HepG2 (cell line): ENCODE measurements around the gene RETREG2. TPM values are rescaled to one million over a fixed set of nuclear protein-coding genes. Genes with fewer than 3 reads are reported as not detected.

ENCODE experiments used
- ATF2 ChIP-seq: sonication (generic); formaldehyde crosslinking; IDR thresholded peaks from 2 replicates; pipeline ENCODE4 v1.4.0; 2020; ENCODE audit warnings: missing genetic modification reagents
- ATF7 ChIP-seq, 2 experiments: fragments of 450-650 bp in 1 of 2; sonication (generic) in 1 of 2; formaldehyde crosslinking in 1 of 2; IDR thresholded peaks; 2 replicates each; pipeline versions ENCODE4 v1.4.0 to v1.6.1; 2016 to 2020; ENCODE audit warnings: antibody characterized with exemption in 1 of 2, mild to moderate bottlenecking in 1 of 2, missing genetic modification reagents in 1 of 2
- CCAR2 ChIP-seq: fragments of 200-400 bp; formaldehyde crosslinking; optimal IDR thresholded peaks from 2 replicates; pipeline ENCODE3; 2018; ENCODE audit warnings: low read depth, mild to moderate bottlenecking, low read length, moderate library complexity
- CENPT ChIP-seq: sonication (generic); formaldehyde crosslinking; IDR thresholded peaks from 2 replicates; pipeline ENCODE4 v1.8.0; 2022; ENCODE audit warnings: low read depth, mild to moderate bottlenecking, moderate library complexity, missing genetic modification reagents
- EED ChIP-seq: sonication (generic); formaldehyde crosslinking; IDR thresholded peaks from 2 replicates; pipeline ENCODE4 v1.5.0; 2020; ENCODE audit warnings: mild to moderate bottlenecking, missing genetic modification reagents
- FOXO1 ChIP-seq: sonication (generic); formaldehyde crosslinking; IDR thresholded peaks from 2 replicates; pipeline ENCODE4 v1.4.0; 2020; ENCODE audit warnings: missing genetic modification reagents
- PHF21A ChIP-seq: sonication (generic); formaldehyde crosslinking; IDR thresholded peaks from 2 replicates; pipeline ENCODE4 v1.5.0; 2020; ENCODE audit warnings: mild to moderate bottlenecking, missing genetic modification reagents
- PITX1 ChIP-seq: sonication (generic); formaldehyde crosslinking; IDR thresholded peaks from 2 replicates; pipeline ENCODE4 v1.5.1; 2020; ENCODE audit warnings: mild to moderate bottlenecking, missing genetic modification reagents
- RXRB ChIP-seq: IDR thresholded peaks from 2 replicates; pipeline ENCODE4 v1.6.1; 2016; ENCODE audit warnings: borderline replicate concordance, missing genetic modification reagents, missing compliant biosample characterization
- SATB2 ChIP-seq: sonication (generic); formaldehyde crosslinking; IDR thresholded peaks from 2 replicates; pipeline ENCODE4 v1.5.0; 2020; ENCODE audit warnings: missing genetic modification reagents
- SMAD1 ChIP-seq: sonication (generic); formaldehyde crosslinking; IDR thresholded peaks from 2 replicates; pipeline ENCODE4 v1.4.0; 2020; ENCODE audit warnings: missing genetic modification reagents, low read depth, mild to moderate bottlenecking, borderline replicate concordance
- TBL1XR1 ChIP-seq: fragments of 150-350 bp; IDR thresholded peaks from 2 replicates; pipeline ENCODE4 v1.6.1; 2014; ENCODE audit warnings: borderline replicate concordance, low read length; ENCODE audit not compliant: partially characterized antibody
- XRCC5 ChIP-seq: fragments of 200-400 bp; formaldehyde crosslinking; optimal IDR thresholded peaks from 2 replicates; pipeline ENCODE3; 2017; ENCODE audit warnings: mild to moderate bottlenecking, low read length
- YY1 ChIP-seq: IDR thresholded peaks from 2 replicates; pipeline ENCODE4 v1.6.1; 2011; ENCODE audit warnings: low read length, low read depth, moderate library complexity, mild to moderate bottlenecking; ENCODE audit not compliant: insufficient read depth, insufficient replicate concordance
- ZBTB33 ChIP-seq: sonication (generic); formaldehyde crosslinking; IDR thresholded peaks from 2 replicates; pipeline ENCODE4 v1.4.0; 2020; ENCODE audit warnings: missing genetic modification reagents
- ZBTB7A ChIP-seq: sonication (generic); formaldehyde crosslinking; IDR thresholded peaks from 2 replicates; pipeline ENCODE4 v1.8.0; 2022; ENCODE audit warnings: mild to moderate bottlenecking, missing genetic modification reagents
- ZFP37 ChIP-seq: sonication (generic); formaldehyde crosslinking; IDR thresholded peaks from 2 replicates; pipeline ENCODE4 v1.4.0; 2020; ENCODE audit warnings: missing genetic modification reagents, borderline replicate concordance
- ZFP82 ChIP-seq: sonication (generic); formaldehyde crosslinking; IDR thresholded peaks from 2 replicates; pipeline ENCODE4 v1.5.1; 2020; ENCODE audit warnings: mild to moderate bottlenecking, missing genetic modification reagents, borderline replicate concordance
- ZNF503 ChIP-seq: sonication (generic); formaldehyde crosslinking; IDR thresholded peaks from 2 replicates; pipeline ENCODE4 v1.4.0; 2020; ENCODE audit warnings: missing genetic modification reagents
- polyA plus RNA-seq, 8 experiments: library from polyadenylated mRNA; depleted of rRNA in 3 of 8; stranded (reverse) in 7 of 8; unstranded in 1 of 8; fragments of >200 nt; fragmentation: Illumina TruSeq in 4 of 8; extraction: Trizol in 4 of 8; gene quantifications; 2 replicates each; pipeline versions ENCODE4 v1.2.1 to v1.2.3, GENCODE V29; 2011 to 2016; ENCODE audit warnings: low read depth in 4 of 8, missing spikeins in 1 of 8, mixed read lengths in 1 of 8; ENCODE audit not compliant: insufficient read depth in 1 of 8
- total RNA-seq, 5 experiments: library from RNA; depleted of rRNA; stranded (reverse); fragments of >200 nt; fragmentation: Illumina TruSeq; extraction: Trizol; gene quantifications; 2 replicates each; pipeline ENCODE4 v1.2.3, GENCODE V29; 2016; ENCODE audit warnings: low read depth in 1 of 5
- TF ChIP-seq, protein P1 (sequence below): sonication (generic); formaldehyde crosslinking; conservative IDR thresholded peaks from 2 replicates; pipeline ENCODE4 v1.4.0; 2020; ENCODE audit warnings: missing genetic modification reagents

RETREG2 gene
- total and polyA plus RNA-seq, 2 of the 13 experiments (the other 11 are each of a cell fraction or from before 2014, with no cell fraction given) = 86.0 to 134 TPM

DNA sequence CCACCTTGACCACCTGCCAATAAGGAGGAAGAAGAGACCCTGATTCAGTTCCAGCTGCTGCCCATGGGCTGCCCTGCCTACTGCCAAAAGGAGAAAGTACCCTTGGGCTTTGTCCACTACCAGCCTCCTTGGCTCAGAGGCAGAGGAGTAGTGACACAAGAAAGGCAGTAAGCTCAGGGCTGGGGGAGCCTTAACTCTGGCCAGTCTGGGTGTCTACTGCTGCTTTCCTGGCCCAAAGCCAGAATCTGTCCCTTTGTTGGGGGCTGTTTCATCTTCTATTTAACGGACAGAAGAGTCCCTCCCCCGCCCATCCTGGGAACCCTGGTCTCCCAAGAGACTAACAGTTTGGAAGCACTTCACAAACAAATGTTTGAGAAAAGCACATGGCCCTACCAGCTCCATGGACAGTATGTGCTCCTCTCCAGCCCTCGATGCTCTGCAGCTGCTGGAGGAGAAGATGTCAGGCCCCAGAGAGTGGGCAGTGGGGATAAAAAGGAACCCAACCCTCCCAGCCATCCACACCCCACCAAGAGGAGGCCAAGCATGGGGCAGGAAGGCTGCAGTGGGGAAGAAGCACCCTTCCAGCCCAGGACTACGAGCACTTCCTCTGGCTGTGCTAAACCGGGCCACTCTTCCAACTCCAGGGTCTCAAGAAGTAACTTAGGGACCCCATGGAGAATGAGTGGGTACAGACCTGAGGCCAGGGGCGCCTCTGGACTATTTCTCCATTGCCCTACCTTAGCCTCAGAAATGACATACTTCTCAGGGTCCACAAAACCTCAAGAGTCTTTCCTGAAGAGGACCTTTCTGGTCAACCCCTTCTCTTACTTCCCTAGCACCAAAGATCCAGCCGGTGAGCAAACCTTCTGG lies 50.2 kb downstream of the RETREG2 start (continued):
- TF ChIP-seq TBL1XR1 (peak; percentile 4), PITX1 (CRISPR knock-in tag) (no peak), ZBTB33 (CRISPR knock-in tag) (no peak), ATF7 (IDR thresholded peaks at IDR 0.05) (no peak), ATF7 (CRISPR knock-in tag; IDR thresholded peaks at IDR 0.05) (no peak), ZBTB7A (CRISPR knock-in tag) (no peak), FOXO1 (CRISPR knock-in tag) (no peak), ZNF503 (CRISPR knock-in tag) (no peak), RXRB (CRISPR knock-in tag) (0 out of 2 replicates have a peak, but pooled peaks have one; percentile 22), ATF2 (CRISPR knock-in tag) (0 out of 2 replicates have a peak, but pooled peaks have one; percentile 33), XRCC5 (no peak), ZFP82 (no peak), CCAR2 (no peak), CENPT (CRISPR knock-in tag) (no peak), SATB2 (CRISPR knock-in tag) (no peak), SMAD1 (no peak), YY1 (no peak), EED (CRISPR knock-in tag) (0 out of 2 replicates have a peak, but pooled peaks have one; percentile 3), ZFP37 (CRISPR knock-in tag) (0 out of 2 replicates have a peak, but pooled peaks have one; percentile 7), PHF21A (CRISPR knock-in tag) (no peak)
- TF ChIP-seq, protein P1, sequence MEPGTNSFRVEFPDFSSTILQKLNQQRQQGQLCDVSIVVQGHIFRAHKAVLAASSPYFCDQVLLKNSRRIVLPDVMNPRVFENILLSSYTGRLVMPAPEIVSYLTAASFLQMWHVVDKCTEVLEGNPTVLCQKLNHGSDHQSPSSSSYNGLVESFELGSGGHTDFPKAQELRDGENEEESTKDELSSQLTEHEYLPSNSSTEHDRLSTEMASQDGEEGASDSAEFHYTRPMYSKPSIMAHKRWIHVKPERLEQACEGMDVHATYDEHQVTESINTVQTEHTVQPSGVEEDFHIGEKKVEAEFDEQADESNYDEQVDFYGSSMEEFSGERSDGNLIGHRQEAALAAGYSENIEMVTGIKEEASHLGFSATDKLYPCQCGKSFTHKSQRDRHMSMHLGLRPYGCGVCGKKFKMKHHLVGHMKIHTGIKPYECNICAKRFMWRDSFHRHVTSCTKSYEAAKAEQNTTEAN = no peak
